ENCODE data around the gene DEF6. TPM values are rescaled to one million over a fixed set of nuclear protein-coding genes. Genes with fewer than 3 reads are reported as not detected.

The DEF6 gene
- total and polyA plus RNA-seq, 2 of the 8 experiments (the other 6 are each of a cell fraction or from before 2014, with no cell fraction given), result 3.3 to 4.1 TPM

DNA sequence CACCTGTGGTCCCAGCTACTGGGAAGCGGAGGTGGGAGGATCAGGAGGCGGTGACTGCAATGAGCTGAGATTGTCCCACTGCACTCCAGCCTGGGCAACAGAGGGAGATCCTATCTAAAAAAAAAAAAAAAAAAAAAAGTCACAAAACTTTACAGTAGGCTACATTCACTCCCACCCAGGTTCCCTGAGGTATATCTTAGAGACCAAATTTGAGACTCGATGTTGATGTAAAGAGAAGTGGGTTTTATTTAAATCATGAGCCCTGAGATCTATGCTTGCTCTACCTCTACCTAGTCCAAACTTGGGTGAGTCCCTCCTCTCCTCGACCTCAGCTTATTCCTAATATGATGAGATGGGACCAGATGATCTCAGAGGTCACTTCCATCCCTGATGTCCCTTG lies 8.8 kb upstream of the DEF6 start:
- FAIRE-seq (no peak), DNase-seq (ENCODE audit: low read depth in 1 of 2, low spot score in 2 of 2) (no peak)
- Histone ChIP-seq H2BK15ac (ENCODE audit: low read length) (no peak overlapping the region), H3K36me3 (ENCODE audit: control insufficient read depth in 2 of 4, insufficient read depth in 4 of 4, low read length in 3 of 4) (peaks cover 8 to 20% (median 13%) of the 10 kb centered on the region in 4 experiments; a peak in 5 of 8 replicates), H2AK5ac (ENCODE audit: low read depth, low read length) (no peak overlapping the region), H4K20me1 (replicated peaks in 1 of 2; ENCODE audit: control insufficient read depth in 1 of 2, insufficient read depth in 2 of 2, low read length in 2 of 2) (peaks cover 0 to 4% of the 10 kb centered on the region in 2 experiments), H4K8ac (ENCODE audit: extremely low read depth, insufficient read depth, low read length) (no peak overlapping the region), H2BK5ac (ENCODE audit: low read depth, low read length) (no peak overlapping the region), H4K5ac (ENCODE audit: insufficient read length, low read depth, low read length) (no peak overlapping the region), H3K9ac (replicated peaks in 1 of 4; ENCODE audit: extremely low read depth in 1 of 4, low read depth in 3 of 4, low read length in 3 of 4) (no peak overlapping the region), H3K4me2 (ENCODE audit: insufficient read depth in 1 of 2, low read depth in 2 of 2, low read length in 2 of 2) (no peak overlapping the region), H3K18ac (ENCODE audit: extremely low read depth, low read length) (no peak overlapping the region), H3K27ac (ENCODE audit: low read depth, low read length) (no peak overlapping the region), H3K4me1 (replicated peaks in 1 of 4; ENCODE audit: control insufficient read depth in 3 of 4, insufficient read depth in 4 of 4, low read length in 3 of 4) (no peaks in the 10 kb centered on the region), H2BK120ac (replicated peaks; ENCODE audit: low read depth, low read length) (no peak overlapping the region), H3K4me3 (ENCODE audit: extremely low read depth in 1 of 4, insufficient read depth in 2 of 4, low read depth in 3 of 4, low read length in 4 of 4) (no peak overlapping the region), H2BK20ac (ENCODE audit: low read length) (no peak overlapping the region), H3K56ac (replicated peaks; ENCODE audit: insufficient read length, low read depth, low read length) (no peak overlapping the region), H2AFZ (ENCODE audit: low read length) (no peak overlapping the region), H3K4ac (replicated peaks; ENCODE audit: insufficient read length, low read depth, low read length) (no peak overlapping the region), H3K14ac (ENCODE audit: insufficient read length) (no peak overlapping the region), H3K23me2 (ENCODE audit: low read depth, low read length) (no peaks in the 10 kb centered on the region), H3K79me2 (ENCODE audit: control insufficient read depth in 1 of 2, insufficient read depth in 2 of 2, low read length in 2 of 2) (no peaks in the 10 kb centered on the region), H4K91ac (replicated peaks; ENCODE audit: insufficient read length, low read length) (no peak overlapping the region), H3K23ac (ENCODE audit: insufficient read length) (no peak overlapping the region), H3K27me3 (replicated peaks in 1 of 4; ENCODE audit: control insufficient read depth in 3 of 4, extremely low read depth in 1 of 4, insufficient read depth in 3 of 4, low read length in 3 of 4) (no peaks in the 10 kb centered on the region), H3K79me1 (ENCODE audit: low read depth, low read length) (no peaks in the 10 kb centered on the region), H3K9me3 (ENCODE audit: insufficient read depth in 2 of 2, low read depth in 1 of 2, low read length in 1 of 2) (no peaks in the 10 kb centered on the region), H2BK12ac (ENCODE audit: low read depth, low read length) (no peak overlapping the region)
- ChIA-PET CTCF (ENCODE audit: partially characterized antibody) (interaction anchor here (0.6 to 3.6 kb wide), 13 partner anchors 8 to 265 kb away, joined by 3 to 17 read pairs (median 4); partner anchors contain the start of genes DEF6 and RPL10A), POLR2A (ENCODE audit: partially characterized antibody) (interaction anchor here (0.9 to 2.7 kb wide), 3 partner anchors 8 to 183 kb away, joined by 3 to 8 read pairs (median 3); partner anchors contain the start of gene DEF6)
- 71% methylated on average over 4 of the region's 4 CpGs; no CpG with 5 or more reads in 1 of the 2 experiments for WGBS, 2 experiments (ENCODE audit: extremely low coverage in 1 of 2, insufficient coverage in 1 of 2, insufficient read length in 1 of 2, insufficient replicate concordance in 2 of 2, low coverage in 1 of 2, low lambda C conversion rate in 2 of 2, missing lambda C conversion rate in 1 of 2)
- TF ChIP-seq MAFK (IDR thresholded peaks at IDR 0.05; ENCODE audit: low read depth, low read length) (no peak), RBBP5 (IDR thresholded peaks at IDR 0.05; ENCODE audit: borderline replicate concordance, low read depth, low read length) (no peak), TCF12 (IDR thresholded peaks at IDR 0.05; ENCODE audit: low read depth, low read length) (no peak), BCL11A (IDR thresholded peaks at IDR 0.05; ENCODE audit: low read depth in 2 of 2, low read length in 2 of 2) (no peak), POU5F1 (IDR thresholded peaks at IDR 0.05; ENCODE audit: low read depth, low read length) (no peak), FOSL1 (IDR thresholded peaks at IDR 0.05; ENCODE audit: insufficient read depth, low read depth, low read length) (no peak), KDM4A (IDR thresholded peaks at IDR 0.05; ENCODE audit: low read depth, low read length, severe bottlenecking) (no peak), KDM5A (IDR thresholded peaks at IDR 0.05; ENCODE audit: low read length) (no peak), GABPA (IDR thresholded peaks at IDR 0.05; ENCODE audit: borderline replicate concordance, insufficient read depth, low read length) (no peak), SP1 (IDR thresholded peaks at IDR 0.05; ENCODE audit: low read depth, low read length) (no peak), RXRA (IDR thresholded peaks at IDR 0.05; ENCODE audit: insufficient read depth, low read depth, low read length) (no peak)
- TF ChIP-seq, protein P1, sequence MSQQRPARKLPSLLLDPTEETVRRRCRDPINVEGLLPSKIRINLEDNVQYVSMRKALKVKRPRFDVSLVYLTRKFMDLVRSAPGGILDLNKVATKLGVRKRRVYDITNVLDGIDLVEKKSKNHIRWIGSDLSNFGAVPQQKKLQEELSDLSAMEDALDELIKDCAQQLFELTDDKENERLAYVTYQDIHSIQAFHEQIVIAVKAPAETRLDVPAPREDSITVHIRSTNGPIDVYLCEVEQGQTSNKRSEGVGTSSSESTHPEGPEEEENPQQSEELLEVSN (IDR thresholded peaks at IDR 0.05), result no peak
- TF ChIP-seq, protein P2, sequence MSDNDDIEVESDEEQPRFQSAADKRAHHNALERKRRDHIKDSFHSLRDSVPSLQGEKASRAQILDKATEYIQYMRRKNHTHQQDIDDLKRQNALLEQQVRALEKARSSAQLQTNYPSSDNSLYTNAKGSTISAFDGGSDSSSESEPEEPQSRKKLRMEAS (IDR thresholded peaks at IDR 0.05), result no peak
